Measurements from ENCODE around the gene MSI2. TPM values are rescaled to one million over a fixed set of nuclear protein-coding genes. Genes with fewer than 3 reads are reported as not detected.

The MSI2 gene
- total and polyA plus RNA-seq, 9 of the 15 experiments (the other 6 are each of a cell fraction or from before 2014, with no cell fraction given), result 4.6 to 61.8 (median 42.4) TPM

DNA sequence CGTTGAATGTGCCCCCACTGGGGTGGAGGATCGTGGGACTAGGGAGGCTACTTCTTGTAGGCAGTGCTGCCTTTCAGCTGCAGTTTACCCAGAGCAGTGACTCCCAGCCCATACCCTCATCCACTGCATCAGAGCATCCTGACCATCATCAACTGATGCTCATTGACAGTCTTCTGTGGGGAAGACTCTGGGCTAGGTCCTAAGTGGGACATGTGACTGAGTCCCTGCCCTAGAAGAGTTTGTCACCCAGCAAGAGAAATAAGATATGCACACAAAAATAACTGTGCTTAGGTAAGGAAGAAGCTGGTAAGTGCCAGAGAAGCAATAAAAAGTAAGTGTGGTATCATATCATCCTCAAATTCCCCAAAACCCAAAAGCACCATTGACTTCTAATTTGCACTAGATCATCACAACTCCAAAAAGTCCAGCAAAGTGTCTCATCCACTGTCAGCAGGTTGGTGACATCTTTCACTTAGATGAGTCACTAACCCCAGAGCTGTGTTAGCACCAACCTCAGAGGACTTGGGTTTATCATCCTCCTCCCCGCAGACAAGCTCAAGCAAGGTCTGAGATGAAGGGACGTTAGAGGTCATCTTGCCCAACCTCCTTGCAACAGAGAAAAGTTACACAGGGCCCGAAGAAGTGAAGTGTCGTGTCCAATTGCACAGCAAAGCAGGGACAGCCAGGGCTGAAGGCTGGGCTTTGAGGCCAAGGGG, 389.8 kb downstream of the MSI2 start (continued):
- TF ChIP-seq, protein P1, sequence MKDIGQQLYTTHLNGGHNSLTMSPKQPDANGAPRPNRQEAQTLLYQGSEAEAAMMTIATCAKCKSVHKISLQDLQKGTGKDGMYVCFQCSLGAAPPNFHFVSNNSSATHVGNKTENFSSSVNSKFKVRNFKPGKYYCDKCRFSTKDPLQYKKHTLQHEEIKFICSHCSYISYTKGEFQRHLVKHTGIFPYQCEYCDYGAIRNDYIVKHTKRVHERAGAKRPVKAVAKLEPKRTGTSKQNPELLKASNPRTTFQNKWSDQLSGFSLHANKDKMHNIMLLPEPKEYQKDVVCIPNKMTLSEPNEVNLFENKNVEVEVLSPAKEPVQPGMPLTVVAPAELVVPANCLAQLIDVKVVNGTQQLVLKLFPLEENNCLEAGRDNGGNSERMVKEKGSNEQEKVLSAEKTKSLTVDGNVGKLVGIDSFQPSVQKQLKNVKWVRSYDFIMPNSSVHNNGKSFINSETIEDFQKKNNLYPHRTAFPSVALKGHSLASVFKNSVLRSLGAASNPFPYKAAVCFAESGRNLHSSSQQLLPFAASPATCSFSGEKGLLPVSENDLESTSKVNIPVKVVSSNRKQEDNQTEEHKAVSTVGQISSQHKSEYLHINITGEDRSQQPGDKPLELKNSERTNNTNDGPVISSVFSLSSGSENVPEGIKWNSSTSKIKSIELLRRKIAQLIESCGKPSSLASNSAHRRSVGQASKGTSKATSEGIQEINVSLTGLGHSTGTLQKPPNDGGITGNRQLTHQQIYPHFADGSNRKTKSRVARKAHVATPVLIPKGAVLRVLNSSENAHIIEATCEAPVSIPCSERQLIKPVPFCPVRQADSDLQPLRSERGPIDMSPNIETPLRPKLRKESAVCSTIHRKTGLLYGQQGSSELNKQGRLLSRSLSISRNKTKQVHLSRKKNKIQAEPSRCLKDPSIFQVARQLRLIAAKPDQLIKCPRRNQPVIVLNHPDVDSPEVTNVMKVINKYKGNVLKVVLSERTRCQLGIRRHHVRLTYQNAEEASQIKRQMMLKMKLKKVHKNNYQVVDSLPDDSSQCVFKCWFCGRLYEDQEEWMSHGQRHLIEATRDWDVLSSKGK (CRISPR knock-in tag; IDR thresholded peaks at IDR 0.05), result no peak
- TF ChIP-seq JUN (IDR thresholded peaks at IDR 0.05; ENCODE audit: borderline replicate concordance, low read depth, low read length) (0 out of 2 replicates have a peak, but pooled peaks have one; percentile 18), JUN (CRISPR knock-in tag; IDR thresholded peaks at IDR 0.05; ENCODE audit: borderline replicate concordance) (no peak), ZNF165 (CRISPR knock-in tag; IDR thresholded peaks at IDR 0.05; ENCODE audit: borderline replicate concordance) (no peak), POLR2AphosphoS2 (IDR thresholded peaks at IDR 0.05; ENCODE audit: low read length) (no peak)
- TF ChIP-seq, protein P2, sequence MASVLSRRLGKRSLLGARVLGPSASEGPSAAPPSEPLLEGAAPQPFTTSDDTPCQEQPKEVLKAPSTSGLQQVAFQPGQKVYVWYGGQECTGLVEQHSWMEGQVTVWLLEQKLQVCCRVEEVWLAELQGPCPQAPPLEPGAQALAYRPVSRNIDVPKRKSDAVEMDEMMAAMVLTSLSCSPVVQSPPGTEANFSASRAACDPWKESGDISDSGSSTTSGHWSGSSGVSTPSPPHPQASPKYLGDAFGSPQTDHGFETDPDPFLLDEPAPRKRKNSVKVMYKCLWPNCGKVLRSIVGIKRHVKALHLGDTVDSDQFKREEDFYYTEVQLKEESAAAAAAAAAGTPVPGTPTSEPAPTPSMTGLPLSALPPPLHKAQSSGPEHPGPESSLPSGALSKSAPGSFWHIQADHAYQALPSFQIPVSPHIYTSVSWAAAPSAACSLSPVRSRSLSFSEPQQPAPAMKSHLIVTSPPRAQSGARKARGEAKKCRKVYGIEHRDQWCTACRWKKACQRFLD (CRISPR knock-in tag; IDR thresholded peaks at IDR 0.05), result no peak

Data from K562 (cell line).